ENCODE results near the gene GPX6.
"Not testable (repeated sequence)": the region's sequence is repeated elsewhere in the genome, so short reads cannot be mapped to it uniquely, and the experiment has no call there.

Gene GPX6

GRCh38 chr6:28486533-28486932, 29.1 kb downstream of the GPX6 start:
- TF ChIP-seq TAF1 (IDR thresholded peaks at IDR 0.05; ENCODE audit: low read depth, low read length) (no peak), POU2F2 (IDR thresholded peaks at IDR 0.05; ENCODE audit: low read depth, low read length) (no peak), POLR2A (IDR thresholded peaks at IDR 0.05; ENCODE audit: low read depth, low read length) (no peak), SPI1 (IDR thresholded peaks at IDR 0.05; ENCODE audit: low read depth, low read length) (no peak), POLR2AphosphoS5 (IDR thresholded peaks at IDR 0.05; ENCODE audit: low read depth, low read length) (no peak), PAX5 (IDR thresholded peaks at IDR 0.05; ENCODE audit: insufficient read depth, low read length, severe bottlenecking) (no peak)
- FAIRE-seq: no peak
- DNase-seq (ENCODE audit: insufficient read length, low spot score): no peak

GRCh38 chr6:28485482-28485881, 30.1 kb downstream of the GPX6 start:
- FAIRE-seq: no peak
- TF ChIP-seq POLR2AphosphoS5 (IDR thresholded peaks at IDR 0.05; ENCODE audit: low read depth, low read length) (no peak), SPI1 (IDR thresholded peaks at IDR 0.05; ENCODE audit: low read depth, low read length) (no peak)
- DNase-seq (ENCODE audit: insufficient read length, low spot score): no peak

GRCh38 chr6:28480253-28480932, 35.2 kb downstream of the GPX6 start:
- TF ChIP-seq TAF1 (IDR thresholded peaks at IDR 0.05; ENCODE audit: low read depth, low read length) (no peak), POU2F2 (IDR thresholded peaks at IDR 0.05; ENCODE audit: low read depth, low read length) (no peak), PAX5 (IDR thresholded peaks at IDR 0.05; ENCODE audit: insufficient read depth, low read length, severe bottlenecking) (no peak), POLR2A (IDR thresholded peaks at IDR 0.05; ENCODE audit: low read depth, low read length) (no peak), POLR2AphosphoS5 (IDR thresholded peaks at IDR 0.05; ENCODE audit: low read depth, low read length) (no peak), SPI1 (IDR thresholded peaks at IDR 0.05; ENCODE audit: low read depth, low read length) (no peak)
- FAIRE-seq (no peak), DNase-seq (ENCODE audit: insufficient read length, low spot score) (no peak)

- DNase-seq (ENCODE audit: insufficient read length, low spot score) (no peak), FAIRE-seq (no peak)
- no peak for TF ChIP-seq POLR2A (IDR thresholded peaks at IDR 0.05; ENCODE audit: low read depth, low read length)
- TF ChIP-seq PAX5 (IDR thresholded peaks at IDR 0.05; ENCODE audit: insufficient read depth, low read length, severe bottlenecking): no peak
- no peak for TF ChIP-seq TAF1 (IDR thresholded peaks at IDR 0.05; ENCODE audit: low read depth, low read length)
- no peak for TF ChIP-seq POLR2AphosphoS5 (IDR thresholded peaks at IDR 0.05; ENCODE audit: low read depth, low read length)
- no peak for TF ChIP-seq POU2F2 (IDR thresholded peaks at IDR 0.05; ENCODE audit: low read depth, low read length)
Observed at GRCh38 chr6:28478518-28478917, 37.1 kb downstream of the GPX6 start.

GRCh38 chr6:28474441-28475219, 41.0 kb downstream of the GPX6 start:
- no peak for DNase-seq (ENCODE audit: insufficient read length, low spot score)
- FAIRE-seq: peak; percentile 50
- no peak for TF ChIP-seq POLR2AphosphoS5 (IDR thresholded peaks at IDR 0.05; ENCODE audit: low read depth, low read length)
- no peak for TF ChIP-seq PAX5 (IDR thresholded peaks at IDR 0.05; ENCODE audit: insufficient read depth, low read length, severe bottlenecking)
- no peak for TF ChIP-seq SPI1 (IDR thresholded peaks at IDR 0.05; ENCODE audit: low read depth, low read length)
- no peak for TF ChIP-seq POU2F2 (IDR thresholded peaks at IDR 0.05; ENCODE audit: low read depth, low read length)
- TF ChIP-seq POLR2A (IDR thresholded peaks at IDR 0.05; ENCODE audit: low read depth, low read length): no peak
- no peak for TF ChIP-seq TAF1 (IDR thresholded peaks at IDR 0.05; ENCODE audit: low read depth, low read length)

GRCh38 chr6:28469153-28469745, 46.3 kb downstream of the GPX6 start:
- not testable (repeated sequence) for FAIRE-seq

GRCh38 chr6:28468056-28468455, 47.5 kb downstream of the GPX6 start:
- TF ChIP-seq POU2F2 (IDR thresholded peaks at IDR 0.05; ENCODE audit: low read depth, low read length) (no peak), POLR2A (IDR thresholded peaks at IDR 0.05; ENCODE audit: low read depth, low read length) (no peak), POLR2AphosphoS5 (IDR thresholded peaks at IDR 0.05; ENCODE audit: low read depth, low read length) (no peak), TAF1 (IDR thresholded peaks at IDR 0.05; ENCODE audit: low read depth, low read length) (no peak)
- no peak for FAIRE-seq

More at GRCh38 chr6:28469153-28469745, 46.3 kb downstream of the GPX6 start:
- not testable (repeated sequence) for DNase-seq (ENCODE audit: insufficient read length, low spot score)

GRCh38 chr6:28462401-28462800, 53.2 kb downstream of the GPX6 start:
- FAIRE-seq: no peak
- TF ChIP-seq POU2F2 (IDR thresholded peaks at IDR 0.05; ENCODE audit: low read depth, low read length) (no peak), POLR2A (IDR thresholded peaks at IDR 0.05; ENCODE audit: low read depth, low read length) (no peak)
- no peak for DNase-seq (ENCODE audit: insufficient read length, low spot score)

More at GRCh38 chr6:28468056-28468455, 47.5 kb downstream of the GPX6 start:
- no peak for DNase-seq (ENCODE audit: insufficient read length, low spot score)

GRCh38 chr6:28458568-28458967, 57.0 kb downstream of the GPX6 start:
- no peak for FAIRE-seq
- no peak for TF ChIP-seq POLR2A (IDR thresholded peaks at IDR 0.05; ENCODE audit: low read depth, low read length)
- no peak for DNase-seq (ENCODE audit: insufficient read length, low spot score)

Measured in GM12891 (cell line).